Measurements from ENCODE around the gene PIGS.

PIGS gene

GRCh38 chr17:28521311-28522085, 49.8 kb downstream of the PIGS start:
- no peak for TF ChIP-seq ZFX (IDR thresholded peaks at IDR 0.05)
- no peak for TF ChIP-seq CTCF (conservative IDR thresholded peaks at IDR 0.05)

GRCh38 chr17:28520687-28521086, 50.6 kb downstream of the PIGS start:
- H3K27ac ChIP-seq = no peak overlapping the region
- no peak for TF ChIP-seq ZFX (IDR thresholded peaks at IDR 0.05)
- TF ChIP-seq CTCF (conservative IDR thresholded peaks at IDR 0.05) = no peak

More at GRCh38 chr17:28521311-28522085, 49.8 kb downstream of the PIGS start:
- no peak overlapping the region for H3K27ac ChIP-seq

GRCh38 chr17:28519236-28519635, 52.1 kb downstream of the PIGS start:
- TF ChIP-seq CTCF (conservative IDR thresholded peaks at IDR 0.05) (no peak), ZFX (IDR thresholded peaks at IDR 0.05) (no peak)
- H3K27ac ChIP-seq = no peak overlapping the region

GRCh38 chr17:28518578-28518977, 52.7 kb downstream of the PIGS start:
- no peak overlapping the region for H3K27ac ChIP-seq
- TF ChIP-seq CTCF (conservative IDR thresholded peaks at IDR 0.05) (no peak), ZFX (IDR thresholded peaks at IDR 0.05) (no peak)

GRCh38 chr17:28518132-28518531, 53.2 kb downstream of the PIGS start:
- H3K27ac ChIP-seq = no peak overlapping the region
- TF ChIP-seq ZFX (IDR thresholded peaks at IDR 0.05) = no peak
- no peak for TF ChIP-seq CTCF (conservative IDR thresholded peaks at IDR 0.05)

- TF ChIP-seq CTCF (conservative IDR thresholded peaks at IDR 0.05) (no peak), ZFX (IDR thresholded peaks at IDR 0.05) (no peak)
- H3K27ac ChIP-seq = no peak overlapping the region
Observed at GRCh38 chr17:28515518-28515917, 55.8 kb downstream of the PIGS start.

- TF ChIP-seq ZFX (IDR thresholded peaks at IDR 0.05) (no peak), CTCF (conservative IDR thresholded peaks at IDR 0.05) (no peak)
- no peak overlapping the region for H3K27ac ChIP-seq
Observed at GRCh38 chr17:28514561-28515002, 56.7 kb downstream of the PIGS start.

Data from C4-2B (cell line).